Activated B cell treated with CpG ODN at 0.5 μM for 24 hours (primary cell): ENCODE data around the gene TOPAZ1. TPM values are rescaled to one million over a fixed set of nuclear protein-coding genes. Genes with fewer than 3 reads are reported as not detected.

ENCODE experiments used
- ATAC-seq: fragments of 200-7000 bp; cut with Tn5 transposase; one replicate; pipeline ENCODE4 v1.10.0; 2021; ENCODE audit warnings: low read depth, mild to moderate bottlenecking, moderate library complexity
- CTCF ChIA-PET: fragments of 350-600 bp; sonication (Branson Sonifier 250); formaldehyde crosslinking; loops from one replicate; lab custom pipeline; 2021; ENCODE audit warnings: antibody characterized with exemption; lab: Charles Lee
- POLR2A ChIA-PET: fragments of 350-600 bp; sonication (Branson Sonifier 250); formaldehyde crosslinking; loops from one replicate; lab custom pipeline; 2021; ENCODE audit warnings: antibody characterized with exemption; lab: Charles Lee
- DNase-seq: peaks from one replicate; pipeline ENCODE4 v3.0.0; 2022
- H3K27ac Mint-ChIP-seq: one replicate; pipeline ENCODE4 v1.8.0; 2020; ENCODE audit warnings: mixed read lengths
- H3K27me3 Mint-ChIP-seq: one replicate; pipeline ENCODE4 v1.8.0; 2021; ENCODE audit warnings: mixed read lengths
- H3K36me3 Mint-ChIP-seq: one replicate; pipeline ENCODE4 v1.8.0; 2021; ENCODE audit warnings: low read depth, mixed read lengths
- H3K4me1 Mint-ChIP-seq: one replicate; pipeline ENCODE4 v1.8.0; 2021; ENCODE audit warnings: mixed read lengths
- H3K4me3 Mint-ChIP-seq: one replicate; pipeline ENCODE4 v1.8.0; 2020; ENCODE audit warnings: mild to moderate bottlenecking, mixed read lengths
- H3K9me3 Mint-ChIP-seq: one replicate; pipeline ENCODE4 v1.8.0; 2020; ENCODE audit warnings: mixed read lengths
- CTCF ChIP-seq: fragments of 200-600 bp; IDR thresholded peaks from one replicate; pipeline ENCODE4 v1.8.0; 2022; ENCODE audit warnings: antibody characterized with exemption, mild to moderate bottlenecking
- intact Hi-C: fragments of 100-400 bp; cut with micrococcal nuclease; formaldehyde crosslinking; loops from one replicate; pipeline ENCODE4 v1.15.1; 2024
- total RNA-seq: library from RNA; stranded (reverse); gene quantifications from 2 replicates; pipeline ENCODE4 v1.2.3, GENCODE V29; 2022

Gene TOPAZ1
- not detected in 2 replicates for total RNA-seq

GRCh38 chr3:44241706-44242105 lies at the start of gene TOPAZ1:
TOPAZ1 (plus strand) TSS chr3:44241886; CDS start chr3:44242054, 168 bp downstream.
- ChIA-PET POLR2A (no interaction called here), CTCF (no interaction called here)
- Mint-ChIP-seq H3K4me1 (no peaks in the 10 kb centered on the region), H3K36me3 (no peaks in the 10 kb centered on the region), H3K9me3 (no peaks in the 10 kb centered on the region), H3K27ac (no peak within 1 kb of the TSS), H3K27me3 (peaks cover 15% of the 10 kb centered on the region), H3K4me3 (no peak within 1 kb of the TSS)
- intact Hi-C loops = no loop called here
- ATAC-seq (no peak), DNase-seq (no peak)
- no peak for TF ChIP-seq CTCF

DNA sequence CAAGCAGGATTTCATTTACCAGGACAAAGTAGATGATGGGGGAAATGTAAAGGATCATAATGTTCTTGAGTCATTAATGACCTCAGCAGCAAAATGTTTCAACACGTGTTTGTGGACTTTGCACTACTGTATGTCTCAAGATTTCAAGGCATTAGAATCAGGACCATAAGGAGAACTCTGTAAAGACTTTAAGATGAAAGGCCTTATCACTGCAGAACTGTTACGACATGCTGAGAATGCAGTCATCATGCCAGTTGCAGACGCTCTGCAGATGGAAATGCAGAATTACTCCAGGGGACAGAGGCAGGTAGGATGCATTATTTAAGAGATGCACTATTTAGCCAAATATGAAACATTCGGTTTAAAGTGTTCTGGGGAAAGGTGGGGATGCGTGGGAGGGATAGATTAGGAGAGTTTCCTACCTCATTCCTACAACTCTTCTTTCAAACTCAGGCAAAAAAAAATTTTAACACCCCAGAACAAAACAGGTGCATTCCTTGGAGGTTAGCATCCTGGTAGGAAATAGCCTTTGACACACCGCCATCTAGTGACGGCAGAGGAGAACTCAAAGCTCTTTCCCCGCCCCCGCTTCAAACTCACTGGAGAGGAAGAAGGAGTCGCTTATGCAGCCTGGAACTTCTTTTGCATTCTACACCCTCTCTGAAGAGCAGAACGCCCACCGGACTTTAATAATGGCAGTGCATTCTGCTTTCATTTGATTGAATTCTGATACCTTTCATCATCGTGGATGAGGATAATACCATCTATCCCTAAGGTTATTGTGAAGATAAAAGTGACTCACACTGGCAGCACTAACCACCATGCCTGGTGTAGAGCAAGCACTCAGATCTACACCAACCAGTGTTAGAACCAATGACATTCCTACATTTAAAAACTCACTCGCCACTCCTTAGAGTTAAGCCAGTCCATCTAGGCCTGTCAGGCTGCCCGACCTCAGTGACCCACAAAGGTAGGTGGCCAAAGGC lies 43.1 kb upstream of the TOPAZ1 start:
- peak; percentile 67 for TF ChIP-seq CTCF
- no peaks in the 10 kb centered on the region for H3K4me1 Mint-ChIP-seq
- ATAC-seq (peak; percentile 71), DNase-seq (peak; percentile 29)
- CTCF ChIA-PET = interaction anchor here (0.7 to 3.5 kb wide), 15 partner anchors 9 to 1236 kb away, joined by 3 to 27 read pairs (median 5); no protein-coding TSS in a partner anchor
- intact Hi-C loops = loop anchor here (1.0 to 5.0 kb wide), 7 partner anchors 84 to 1236 kb away; partner anchors contain the start of gene ABHD5
- H3K27me3 Mint-ChIP-seq = peaks cover 10% of the 10 kb centered on the region
- no peaks in the 10 kb centered on the region for H3K36me3 Mint-ChIP-seq
- H3K27ac Mint-ChIP-seq = no peak overlapping the region
- no peak overlapping the region for H3K4me3 Mint-ChIP-seq
- POLR2A ChIA-PET = no interaction called here
- no peaks in the 10 kb centered on the region for H3K9me3 Mint-ChIP-seq

DNA sequence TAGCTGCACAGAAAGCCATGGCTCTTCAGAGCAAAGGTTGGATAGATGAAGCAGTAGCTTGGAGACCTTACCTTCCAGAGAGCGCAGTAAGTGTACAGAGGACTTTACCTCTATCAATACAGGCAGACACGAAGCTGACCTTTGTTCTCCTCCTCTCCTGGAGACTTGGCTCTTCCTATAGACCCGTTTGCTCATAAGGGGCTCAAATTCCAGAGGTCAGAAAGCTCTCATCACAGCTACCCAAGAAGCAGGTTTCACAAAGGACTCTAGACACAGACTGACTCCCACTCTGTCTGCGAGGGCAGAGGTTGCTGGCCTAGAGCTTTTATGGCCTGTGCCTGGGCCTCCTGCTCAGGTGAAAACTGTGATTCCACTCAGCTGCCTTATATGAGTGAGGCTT lies 35.4 kb upstream of the TOPAZ1 start:
- ChIA-PET POLR2A (no interaction called here), CTCF (no interaction called here)
- Mint-ChIP-seq H3K27ac (no peak overlapping the region), H3K9me3 (no peaks in the 10 kb centered on the region), H3K4me3 (no peak overlapping the region), H3K27me3 (peaks cover 16% of the 10 kb centered on the region), H3K36me3 (no peaks in the 10 kb centered on the region), H3K4me1 (no peaks in the 10 kb centered on the region)
- no peak for TF ChIP-seq CTCF
- intact Hi-C loops = no loop called here
- DNase-seq (no peak), ATAC-seq (no peak)

- Mint-ChIP-seq H3K27ac (no peak overlapping the region), H3K27me3 (peaks cover 18% of the 10 kb centered on the region), H3K4me1 (no peaks in the 10 kb centered on the region), H3K9me3 (no peaks in the 10 kb centered on the region), H3K36me3 (no peaks in the 10 kb centered on the region), H3K4me3 (no peak overlapping the region)
- ChIA-PET POLR2A (no interaction called here), CTCF (no interaction called here)
- intact Hi-C loops = no loop called here
- ATAC-seq = no peak
- DNase-seq = no peak
- TF ChIP-seq CTCF = no peak
Measured at GRCh38 chr3:44206862-44207652, 34.6 kb upstream of the TOPAZ1 start.

DNA sequence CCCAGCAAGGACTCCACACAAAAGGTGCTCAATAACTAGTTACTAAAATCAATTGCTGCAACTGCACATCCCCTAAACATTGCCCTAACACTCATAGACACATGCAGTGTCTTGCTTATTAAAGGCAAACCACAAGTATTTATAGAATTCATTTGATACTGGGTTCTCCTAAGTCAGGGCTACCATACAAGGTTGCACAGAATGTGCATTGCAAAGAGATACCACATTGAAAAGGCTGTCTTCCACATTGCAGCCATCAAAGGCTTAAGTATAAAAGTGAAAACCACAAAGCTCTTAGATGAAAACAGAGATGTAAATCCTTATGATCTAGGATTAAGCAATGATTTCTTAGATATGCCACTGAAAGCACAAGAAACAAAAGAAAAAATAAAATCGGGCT lies 33.6 kb upstream of the TOPAZ1 start:
- TF ChIP-seq CTCF = no peak
- Mint-ChIP-seq H3K36me3 (no peaks in the 10 kb centered on the region), H3K4me1 (no peaks in the 10 kb centered on the region), H3K9me3 (no peaks in the 10 kb centered on the region), H3K27me3 (peaks cover 16% of the 10 kb centered on the region), H3K4me3 (no peak overlapping the region), H3K27ac (no peak overlapping the region)
- POLR2A ChIA-PET = no interaction called here
- CTCF ChIA-PET = no interaction called here
- ATAC-seq (no peak), DNase-seq (no peak)
- intact Hi-C loops = no loop called here
